Transverse colon (tissue), 4 donors: Measurements from ENCODE around the gene KCND2. TPM values are rescaled to one million over a fixed set of nuclear protein-coding genes. Genes with fewer than 3 reads are reported as not detected.

Experiments
- DNase-seq: peaks from one replicate; pipeline ENCODE4 v3.0.0-alpha.2; 2019
- H3K27ac ChIP-seq, 4 donors: fragments of 200-600 bp; sonication (generic); 2 replicates each; pipeline ENCODE4 v1.5.1; 2016 to 2018; ENCODE audit warnings: inconsistent platforms in 4 of 4
- H3K27me3 ChIP-seq: fragments of 200-600 bp; sonication (generic); 2 replicates; pipeline ENCODE4 v1.5.1; 2017; ENCODE audit warnings: inconsistent platforms
- H3K36me3 ChIP-seq, 4 donors: fragments of 200-600 bp; sonication (generic); 2 replicates each; pipeline ENCODE4 v1.5.1; 2017 to 2019; ENCODE audit warnings: inconsistent platforms in 4 of 4
- H3K4me1 ChIP-seq, 4 donors: fragments of 200-600 bp; sonication (generic); 2 replicates each; pipeline ENCODE4 v1.5.1; 2017 to 2020; ENCODE audit warnings: inconsistent platforms in 4 of 4
- H3K4me3 ChIP-seq, 4 donors: fragments of 200-600 bp; sonication (generic); 1 replicate in 1 of 4; 2 replicates in 3 of 4; pipeline versions ENCODE4 v1.5.1 to v1.6.1; 2017 to 2019; ENCODE audit warnings: inconsistent platforms in 4 of 4
- H3K9me3 ChIP-seq, 2 donors: fragments of 200-600 bp; sonication (generic); 2 replicates each; pipeline ENCODE4 v1.5.1; 2017 to 2019; ENCODE audit warnings: inconsistent platforms in 2 of 2
- CTCF ChIP-seq, 5 experiments: fragments of 200-600 bp in 3 of 5; fragments of 450-650 bp in 2 of 5; sonication (generic) in 3 of 5; IDR thresholded peaks; 1 replicate in 2 of 5; 2 replicates in 3 of 5; pipeline ENCODE4 v1.5.1; 2016 to 2017; ENCODE audit warnings: antibody characterized with exemption in 5 of 5, inconsistent platforms in 3 of 5, mild to moderate bottlenecking in 2 of 5, moderate library complexity in 1 of 5
- EP300 ChIP-seq: sonication (generic); formaldehyde crosslinking; IDR thresholded peaks from one replicate; pipeline ENCODE4 v1.6.1; 2017; ENCODE audit warnings: antibody characterized with exemption, low read depth
- POLR2A ChIP-seq: fragments of 450-650 bp; IDR thresholded peaks from one replicate; pipeline ENCODE4 v1.6.1; 2016; ENCODE audit warnings: antibody characterized with exemption, mild to moderate bottlenecking, moderate library complexity
- POLR2AphosphoS5 ChIP-seq, 3 donors: sonication (generic); formaldehyde crosslinking; IDR thresholded peaks; one replicate each; pipeline ENCODE4 v1.6.1; 2016; ENCODE audit warnings: antibody characterized with exemption in 3 of 3
- WGBS, 2 donors: methylation state at CpG; one replicate each; pipeline ENCODE4 v1.1.5; 2018; ENCODE audit warnings: low coverage in 1 of 2; 5-methylcytosine and 5-hydroxymethylcytosine counted together
- in situ Hi-C, 4 donors: fragments of 200-750 bp; cut with MboI; loops; one replicate each; pipeline versions ENCODE4 v1.15.0 to v1.15.1; 2017; ENCODE audit warnings: low sequenced_read_pairs in 3 of 4, low pct_ligation_motif_present in 1 of 4, low pct_unique_long_range_greater_than_20kb in 1 of 4
- intact Hi-C: fragments of 100-400 bp; cut with DNase I; formaldehyde crosslinking; loops from one replicate; pipeline ENCODE4 v1.15.1; 2023; ENCODE audit warnings: low total_unique reads
- total RNA-seq, 4 donors: library from RNA; depleted of rRNA; stranded (reverse); fragments of >200 nt; gene quantifications; one replicate each; pipeline ENCODE4 v1.1.0, GENCODE V29; 2016

KCND2 gene
- total RNA-seq, 4 donors from 2014 or later, result 0.14 to 1.00 (median 0.32) TPM; not detected in 1

GRCh38 chr7:120586571-120586970 lies 313.6 kb downstream of the KCND2 start:
- H3K27ac ChIP-seq, result no peak overlapping the region
- intact Hi-C loops, result no loop called here
- H3K36me3 ChIP-seq, result no peaks in the 10 kb centered on the region
- DNase-seq, result no peak
- in situ Hi-C loops, result no loop called here
- H3K4me3 ChIP-seq, result no peak overlapping the region
- H3K4me1 ChIP-seq, result no peaks in the 10 kb centered on the region
- no peaks in the 10 kb centered on the region for H3K9me3 ChIP-seq
- WGBS, 2 donors, result 20 to 30% methylated on average over 3 of the region's 3 CpGs
- no peaks in the 10 kb centered on the region for H3K27me3 ChIP-seq
- no peak for TF ChIP-seq POLR2AphosphoS5 (IDR thresholded peaks at IDR 0.05)
- no peak for TF ChIP-seq CTCF (IDR thresholded peaks at IDR 0.05)

- in situ Hi-C loops, result no loop called here
- intact Hi-C loops, result no loop called here
- WGBS, 2 donors, result 66 to 67% methylated on average over 3 of the region's 3 CpGs
These were observed 314.3 kb downstream of the KCND2 start for GRCh38 chr7:120587243-120587642.

GRCh38 chr7:120588416-120588815 lies 315.4 kb downstream of the KCND2 start:
- no peak for DNase-seq
- intact Hi-C loops (no loop called here), in situ Hi-C loops (no loop called here)
- 5 to 10% methylated on average over 1 of the region's 1 CpG for WGBS, 2 donors
- Histone ChIP-seq H3K27me3 (no peaks in the 10 kb centered on the region), H3K36me3 (no peaks in the 10 kb centered on the region), H3K9me3 (no peaks in the 10 kb centered on the region), H3K4me1 (no peaks in the 10 kb centered on the region), H3K27ac (no peak overlapping the region), H3K4me3 (no peak overlapping the region)
- TF ChIP-seq POLR2AphosphoS5 (IDR thresholded peaks at IDR 0.05) (no peak), EP300 (no peak), POLR2A (no peak), CTCF (IDR thresholded peaks at IDR 0.05) (no peak)

More at GRCh38 chr7:120587243-120587642, 314.3 kb downstream of the KCND2 start:
- H3K36me3 ChIP-seq, result no peaks in the 10 kb centered on the region
- no peak for TF ChIP-seq CTCF (IDR thresholded peaks at IDR 0.05)
- no peak for TF ChIP-seq POLR2A
- TF ChIP-seq POLR2AphosphoS5 (IDR thresholded peaks at IDR 0.05), result no peak
- TF ChIP-seq EP300, result no peak
- no peak overlapping the region for H3K27ac ChIP-seq
- no peak overlapping the region for H3K4me3 ChIP-seq
- DNase-seq, result no peak
- no peaks in the 10 kb centered on the region for H3K9me3 ChIP-seq
- H3K27me3 ChIP-seq, result no peaks in the 10 kb centered on the region
- no peaks in the 10 kb centered on the region for H3K4me1 ChIP-seq

- Histone ChIP-seq H3K4me1 (no peaks in the 10 kb centered on the region), H3K4me3 (no peak overlapping the region), H3K27me3 (no peaks in the 10 kb centered on the region), H3K9me3 (no peaks in the 10 kb centered on the region), H3K27ac (no peak overlapping the region), H3K36me3 (no peaks in the 10 kb centered on the region)
- TF ChIP-seq CTCF (IDR thresholded peaks at IDR 0.05), result no peak
- no peak for TF ChIP-seq EP300
- TF ChIP-seq POLR2AphosphoS5 (IDR thresholded peaks at IDR 0.05), result no peak
- no peak for TF ChIP-seq POLR2A
- DNase-seq, result no peak
- WGBS, 2 donors, result 34 to 39% methylated on average over 2 of the region's 2 CpGs
- in situ Hi-C loops (no loop called here), intact Hi-C loops (no loop called here)
These were observed 315.9 kb downstream of the KCND2 start for GRCh38 chr7:120588862-120589261.
